HepG2 (cell line): Measurements from ENCODE around the gene PHLPP2. TPM values are rescaled to one million over a fixed set of nuclear protein-coding genes. Genes with fewer than 3 reads are reported as not detected.

ENCODE experiments used
- DNMT3B ChIP-seq: conservative IDR thresholded peaks from 2 replicates; pipeline ENCODE4 v1.6.1; 2016; ENCODE audit warnings: missing biosample characterization, control low read depth
- DPF2 ChIP-seq: sonication (generic); formaldehyde crosslinking; IDR thresholded peaks from 2 replicates; pipeline ENCODE4 v1.4.0; 2020; ENCODE audit warnings: mild to moderate bottlenecking, low read depth, missing genetic modification reagents, borderline replicate concordance
- FOSL1 ChIP-seq: sonication (generic); formaldehyde crosslinking; IDR thresholded peaks from 2 replicates; pipeline ENCODE4 v1.9.0; 2021; ENCODE audit warnings: missing genetic modification reagents, borderline replicate concordance
- HOXA5 ChIP-seq: sonication (generic); formaldehyde crosslinking; IDR thresholded peaks from 2 replicates; pipeline ENCODE4 v1.4.0; 2020; ENCODE audit warnings: missing genetic modification reagents
- MEIS1 ChIP-seq: sonication (generic); formaldehyde crosslinking; IDR thresholded peaks from 2 replicates; pipeline ENCODE4 v1.9.0; 2021; ENCODE audit warnings: mild to moderate bottlenecking, missing genetic modification reagents, moderate library complexity, borderline replicate concordance
- NR2F2 ChIP-seq: IDR thresholded peaks from 2 replicates; pipeline ENCODE4 v1.6.1; 2012; ENCODE audit warnings: low read depth, inconsistent platforms, borderline replicate concordance
- PCBP1 ChIP-seq: fragments of 200-400 bp; formaldehyde crosslinking; IDR thresholded peaks from 2 replicates; pipeline ENCODE4 v1.6.1; 2017; ENCODE audit warnings: mild to moderate bottlenecking, low read depth, low read length, borderline replicate concordance
- SP140L ChIP-seq: sonication (generic); formaldehyde crosslinking; IDR thresholded peaks from 2 replicates; pipeline ENCODE4 v1.4.0; 2020; ENCODE audit warnings: missing genetic modification reagents, borderline replicate concordance
- SP4 ChIP-seq: sonication (generic); formaldehyde crosslinking; IDR thresholded peaks from 2 replicates; pipeline ENCODE4 v1.8.1; 2023; ENCODE audit warnings: mild to moderate bottlenecking, missing genetic modification reagents
- ZNF143 ChIP-seq: sonication (generic); formaldehyde crosslinking; IDR thresholded peaks from 2 replicates; pipeline ENCODE4 v1.4.0; 2020; ENCODE audit warnings: missing genetic modification reagents
- ZNF232 ChIP-seq: sonication (generic); formaldehyde crosslinking; IDR thresholded peaks from 2 replicates; pipeline ENCODE4 v1.4.0; 2020; ENCODE audit warnings: missing genetic modification reagents, borderline replicate concordance
- ZNF335 ChIP-seq: sonication (generic); formaldehyde crosslinking; IDR thresholded peaks from 2 replicates; pipeline ENCODE4 v1.4.0; 2020; ENCODE audit warnings: missing genetic modification reagents
- ZNF589 ChIP-seq: sonication (generic); formaldehyde crosslinking; conservative IDR thresholded peaks from 2 replicates; pipeline ENCODE4 v1.8.0; 2022; ENCODE audit warnings: mild to moderate bottlenecking, moderate library complexity, missing genetic modification reagents
- ZNF713 ChIP-seq: sonication (generic); formaldehyde crosslinking; IDR thresholded peaks from 2 replicates; pipeline ENCODE4 v1.4.0; 2020; ENCODE audit warnings: mild to moderate bottlenecking, missing genetic modification reagents
- ZNF749 ChIP-seq: sonication (generic); formaldehyde crosslinking; IDR thresholded peaks from 2 replicates; pipeline ENCODE4 v1.8.0; 2022; ENCODE audit warnings: mild to moderate bottlenecking, missing genetic modification reagents, moderate library complexity, borderline replicate concordance
- polyA plus RNA-seq, 8 experiments: library from polyadenylated mRNA; depleted of rRNA in 3 of 8; stranded (reverse) in 7 of 8; unstranded in 1 of 8; fragments of >200 nt; fragmentation: Illumina TruSeq in 4 of 8; extraction: Trizol in 4 of 8; gene quantifications; 2 replicates each; pipeline versions ENCODE4 v1.2.1 to v1.2.3, GENCODE V29; 2011 to 2016; ENCODE audit warnings: low read depth in 4 of 8, missing spikeins in 1 of 8, mixed read lengths in 1 of 8; ENCODE audit not compliant: insufficient read depth in 1 of 8
- total RNA-seq, 5 experiments: library from RNA; depleted of rRNA; stranded (reverse); fragments of >200 nt; fragmentation: Illumina TruSeq; extraction: Trizol; gene quantifications; 2 replicates each; pipeline ENCODE4 v1.2.3, GENCODE V29; 2016; ENCODE audit warnings: low read depth in 1 of 5
- TF ChIP-seq, protein P1 (sequence below): sonication (generic); formaldehyde crosslinking; IDR thresholded peaks from 2 replicates; pipeline ENCODE4 v1.4.0; 2020; ENCODE audit warnings: mild to moderate bottlenecking, missing genetic modification reagents
- TF ChIP-seq, protein P2 (sequence below): fragments of 450-650 bp; IDR thresholded peaks from 2 replicates; pipeline ENCODE4 v1.6.1; 2017
- TF ChIP-seq, protein P3 (sequence below): sonication (generic); formaldehyde crosslinking; IDR thresholded peaks from 2 replicates; pipeline ENCODE4 v1.4.0; 2020; ENCODE audit warnings: missing genetic modification reagents
- TF ChIP-seq, protein P4 (sequence below): sonication (generic); formaldehyde crosslinking; IDR thresholded peaks from 2 replicates; pipeline ENCODE4 v1.8.0; 2022; ENCODE audit warnings: missing genetic modification reagents, mild to moderate bottlenecking, borderline replicate concordance
- TF ChIP-seq, protein P5 (sequence below): sonication (generic); formaldehyde crosslinking; IDR thresholded peaks from 2 replicates; pipeline ENCODE4 v1.5.0; 2020; ENCODE audit warnings: mild to moderate bottlenecking, missing genetic modification reagents, borderline replicate concordance
- TF ChIP-seq, protein P6 (sequence below): sonication (generic); formaldehyde crosslinking; IDR thresholded peaks from 2 replicates; pipeline ENCODE4 v1.8.0; 2022; ENCODE audit warnings: mild to moderate bottlenecking, missing genetic modification reagents; ENCODE audit not compliant: insufficient replicate concordance

The PHLPP2 gene
- total and polyA plus RNA-seq, 2 of the 13 experiments (the other 11 are each of a cell fraction or from before 2014, with no cell fraction given), result 8.9 TPM

DNA sequence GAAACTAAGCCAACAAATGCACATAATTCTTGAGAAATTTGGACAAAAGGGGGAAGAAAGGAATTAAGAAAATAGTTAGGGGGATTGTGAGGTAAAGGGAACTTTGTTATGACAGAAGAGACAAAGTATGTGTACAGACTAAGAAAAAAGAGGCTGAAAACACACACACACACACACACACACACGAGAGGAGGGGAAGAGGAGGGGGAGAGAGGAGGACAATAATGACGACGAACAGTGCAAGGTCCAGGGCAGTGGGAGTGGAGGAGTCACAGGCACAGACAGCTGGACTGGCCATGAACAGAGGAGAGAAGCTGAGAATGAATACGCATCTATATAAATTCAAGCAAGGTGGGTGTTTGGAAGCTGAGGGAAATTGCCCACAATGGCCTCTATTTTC, 54.0 kb downstream of the PHLPP2 start (continued):
- TF ChIP-seq ZNF335 (no peak), SP140L (no peak), ZNF232 (CRISPR knock-in tag) (no peak), PCBP1 (no peak), ZNF589 (CRISPR knock-in tag) (no peak), HOXA5 (CRISPR knock-in tag) (no peak), ZNF143 (CRISPR knock-in tag) (no peak), SP4 (CRISPR knock-in tag) (no peak), ZNF749 (CRISPR knock-in tag) (no peak), DPF2 (CRISPR knock-in tag) (peak; percentile 53; the same call in 1 of the 2 replicates), ZNF713 (CRISPR knock-in tag) (no peak), FOSL1 (CRISPR knock-in tag) (no peak), MEIS1 (CRISPR knock-in tag) (no peak), DNMT3B (CRISPR knock-in tag) (no peak), NR2F2 (0 out of 2 replicates have a peak, but pooled peaks have one; percentile 20)
- TF ChIP-seq, protein P1, sequence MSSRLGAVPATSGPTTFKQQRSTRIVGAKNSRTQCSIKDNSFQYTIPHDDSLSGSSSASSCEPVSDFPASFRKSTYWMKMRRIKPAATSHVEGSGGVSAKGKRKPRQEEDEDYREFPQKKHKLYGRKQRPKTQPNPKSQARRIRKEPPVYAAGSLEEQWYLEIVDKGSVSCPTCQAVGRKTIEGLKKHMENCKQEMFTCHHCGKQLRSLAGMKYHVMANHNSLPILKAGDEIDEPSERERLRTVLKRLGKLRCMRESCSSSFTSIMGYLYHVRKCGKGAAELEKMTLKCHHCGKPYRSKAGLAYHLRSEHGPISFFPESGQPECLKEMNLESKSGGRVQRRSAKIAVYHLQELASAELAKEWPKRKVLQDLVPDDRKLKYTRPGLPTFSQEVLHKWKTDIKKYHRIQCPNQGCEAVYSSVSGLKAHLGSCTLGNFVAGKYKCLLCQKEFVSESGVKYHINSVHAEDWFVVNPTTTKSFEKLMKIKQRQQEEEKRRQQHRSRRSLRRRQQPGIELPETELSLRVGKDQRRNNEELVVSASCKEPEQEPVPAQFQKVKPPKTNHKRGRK (CRISPR knock-in tag), result no peak
- TF ChIP-seq, protein P2, sequence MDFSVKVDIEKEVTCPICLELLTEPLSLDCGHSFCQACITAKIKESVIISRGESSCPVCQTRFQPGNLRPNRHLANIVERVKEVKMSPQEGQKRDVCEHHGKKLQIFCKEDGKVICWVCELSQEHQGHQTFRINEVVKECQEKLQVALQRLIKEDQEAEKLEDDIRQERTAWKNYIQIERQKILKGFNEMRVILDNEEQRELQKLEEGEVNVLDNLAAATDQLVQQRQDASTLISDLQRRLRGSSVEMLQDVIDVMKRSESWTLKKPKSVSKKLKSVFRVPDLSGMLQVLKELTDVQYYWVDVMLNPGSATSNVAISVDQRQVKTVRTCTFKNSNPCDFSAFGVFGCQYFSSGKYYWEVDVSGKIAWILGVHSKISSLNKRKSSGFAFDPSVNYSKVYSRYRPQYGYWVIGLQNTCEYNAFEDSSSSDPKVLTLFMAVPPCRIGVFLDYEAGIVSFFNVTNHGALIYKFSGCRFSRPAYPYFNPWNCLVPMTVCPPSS, result no peak
- TF ChIP-seq, protein P3, sequence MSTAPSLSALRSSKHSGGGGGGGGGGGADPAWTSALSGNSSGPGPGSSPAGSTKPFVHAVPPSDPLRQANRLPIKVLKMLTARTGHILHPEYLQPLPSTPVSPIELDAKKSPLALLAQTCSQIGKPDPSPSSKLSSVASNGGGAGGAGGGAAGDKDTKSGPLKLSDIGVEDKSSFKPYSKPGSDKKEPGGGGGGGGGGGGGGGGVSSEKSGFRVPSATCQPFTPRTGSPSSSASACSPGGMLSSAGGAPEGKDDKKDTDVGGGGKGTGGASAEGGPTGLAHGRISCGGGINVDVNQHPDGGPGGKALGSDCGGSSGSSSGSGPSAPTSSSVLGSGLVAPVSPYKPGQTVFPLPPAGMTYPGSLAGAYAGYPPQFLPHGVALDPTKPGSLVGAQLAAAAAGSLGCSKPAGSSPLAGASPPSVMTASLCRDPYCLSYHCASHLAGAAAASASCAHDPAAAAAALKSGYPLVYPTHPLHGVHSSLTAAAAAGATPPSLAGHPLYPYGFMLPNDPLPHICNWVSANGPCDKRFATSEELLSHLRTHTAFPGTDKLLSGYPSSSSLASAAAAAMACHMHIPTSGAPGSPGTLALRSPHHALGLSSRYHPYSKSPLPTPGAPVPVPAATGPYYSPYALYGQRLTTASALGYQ, result no peak
- TF ChIP-seq, protein P4, sequence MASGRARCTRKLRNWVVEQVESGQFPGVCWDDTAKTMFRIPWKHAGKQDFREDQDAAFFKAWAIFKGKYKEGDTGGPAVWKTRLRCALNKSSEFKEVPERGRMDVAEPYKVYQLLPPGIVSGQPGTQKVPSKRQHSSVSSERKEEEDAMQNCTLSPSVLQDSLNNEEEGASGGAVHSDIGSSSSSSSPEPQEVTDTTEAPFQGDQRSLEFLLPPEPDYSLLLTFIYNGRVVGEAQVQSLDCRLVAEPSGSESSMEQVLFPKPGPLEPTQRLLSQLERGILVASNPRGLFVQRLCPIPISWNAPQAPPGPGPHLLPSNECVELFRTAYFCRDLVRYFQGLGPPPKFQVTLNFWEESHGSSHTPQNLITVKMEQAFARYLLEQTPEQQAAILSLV (CRISPR knock-in tag), result no peak
- TF ChIP-seq, protein P5, sequence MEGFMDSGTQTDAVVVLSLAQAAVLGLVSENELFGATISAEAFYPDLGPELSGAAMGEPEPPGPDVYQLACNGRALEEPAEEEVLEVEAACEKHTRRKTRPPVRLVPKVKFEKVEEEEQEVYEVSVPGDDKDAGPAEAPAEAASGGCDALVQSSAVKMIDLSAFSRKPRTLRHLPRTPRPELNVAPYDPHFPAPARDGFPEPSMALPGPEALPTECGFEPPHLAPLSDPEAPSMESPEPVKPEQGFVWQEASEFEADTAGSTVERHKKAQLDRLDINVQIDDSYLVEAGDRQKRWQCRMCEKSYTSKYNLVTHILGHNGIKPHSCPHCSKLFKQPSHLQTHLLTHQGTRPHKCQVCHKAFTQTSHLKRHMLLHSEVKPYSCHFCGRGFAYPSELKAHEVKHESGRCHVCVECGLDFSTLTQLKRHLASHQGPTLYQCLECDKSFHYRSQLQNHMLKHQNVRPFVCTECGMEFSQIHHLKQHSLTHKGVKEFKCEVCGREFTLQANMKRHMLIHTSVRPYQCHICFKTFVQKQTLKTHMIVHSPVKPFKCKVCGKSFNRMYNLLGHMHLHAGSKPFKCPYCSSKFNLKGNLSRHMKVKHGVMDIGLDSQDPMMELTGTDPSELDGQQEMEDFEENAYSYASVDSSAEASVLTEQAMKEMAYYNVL (CRISPR knock-in tag), result peak; percentile 74; the same call in 1 of the 2 replicates
- TF ChIP-seq, protein P6, sequence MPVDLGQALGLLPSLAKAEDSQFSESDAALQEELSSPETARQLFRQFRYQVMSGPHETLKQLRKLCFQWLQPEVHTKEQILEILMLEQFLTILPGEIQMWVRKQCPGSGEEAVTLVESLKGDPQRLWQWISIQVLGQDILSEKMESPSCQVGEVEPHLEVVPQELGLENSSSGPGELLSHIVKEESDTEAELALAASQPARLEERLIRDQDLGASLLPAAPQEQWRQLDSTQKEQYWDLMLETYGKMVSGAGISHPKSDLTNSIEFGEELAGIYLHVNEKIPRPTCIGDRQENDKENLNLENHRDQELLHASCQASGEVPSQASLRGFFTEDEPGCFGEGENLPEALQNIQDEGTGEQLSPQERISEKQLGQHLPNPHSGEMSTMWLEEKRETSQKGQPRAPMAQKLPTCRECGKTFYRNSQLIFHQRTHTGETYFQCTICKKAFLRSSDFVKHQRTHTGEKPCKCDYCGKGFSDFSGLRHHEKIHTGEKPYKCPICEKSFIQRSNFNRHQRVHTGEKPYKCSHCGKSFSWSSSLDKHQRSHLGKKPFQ (CRISPR knock-in tag), result no peak
